ENCODE measurements around the gene KCNT1. TPM values are rescaled to one million over a fixed set of nuclear protein-coding genes. Genes with fewer than 3 reads are reported as not detected.

The KCNT1 gene
- total RNA-seq, 1 donor from 2014 or later: not detected

DNA sequence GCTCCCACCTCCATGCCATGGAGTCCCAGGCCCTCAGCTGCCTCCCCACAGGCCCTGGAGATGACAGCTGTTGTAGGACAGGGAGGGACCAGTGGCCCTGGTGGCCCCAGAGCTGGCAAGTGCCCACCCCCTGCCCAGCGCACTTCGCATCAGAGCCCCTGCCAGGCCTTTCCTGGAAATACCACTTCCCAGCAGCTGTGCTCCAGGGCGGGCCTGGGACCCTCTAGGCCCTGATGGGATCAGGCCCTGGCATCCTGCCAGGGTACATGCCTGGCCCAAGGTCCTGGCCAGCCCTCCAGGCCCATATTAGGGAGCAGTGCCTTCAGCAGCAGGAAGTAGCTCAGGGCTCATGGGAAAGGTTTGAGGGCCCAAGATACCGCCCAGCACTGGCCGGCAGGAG is 2.5 kb downstream of the KCNT1 start:
- Mint-ChIP-seq H3K9me3 (ENCODE audit: unreplicated experiment) (no peaks in the 10 kb centered on the region), H3K4me1 (ENCODE audit: unreplicated experiment) (no peaks in the 10 kb centered on the region), H3K36me3 (ENCODE audit: low read depth, unreplicated experiment) (no peaks in the 10 kb centered on the region), H3K27ac (ENCODE audit: unreplicated experiment) (no peak overlapping the region), H3K27me3 (ENCODE audit: unreplicated experiment) (peaks cover 11% of the 10 kb centered on the region), H3K4me3 (ENCODE audit: unreplicated experiment) (no peak overlapping the region)
- DNase-seq (ENCODE audit: low spot score): no peak
- TF ChIP-seq, protein P1, sequence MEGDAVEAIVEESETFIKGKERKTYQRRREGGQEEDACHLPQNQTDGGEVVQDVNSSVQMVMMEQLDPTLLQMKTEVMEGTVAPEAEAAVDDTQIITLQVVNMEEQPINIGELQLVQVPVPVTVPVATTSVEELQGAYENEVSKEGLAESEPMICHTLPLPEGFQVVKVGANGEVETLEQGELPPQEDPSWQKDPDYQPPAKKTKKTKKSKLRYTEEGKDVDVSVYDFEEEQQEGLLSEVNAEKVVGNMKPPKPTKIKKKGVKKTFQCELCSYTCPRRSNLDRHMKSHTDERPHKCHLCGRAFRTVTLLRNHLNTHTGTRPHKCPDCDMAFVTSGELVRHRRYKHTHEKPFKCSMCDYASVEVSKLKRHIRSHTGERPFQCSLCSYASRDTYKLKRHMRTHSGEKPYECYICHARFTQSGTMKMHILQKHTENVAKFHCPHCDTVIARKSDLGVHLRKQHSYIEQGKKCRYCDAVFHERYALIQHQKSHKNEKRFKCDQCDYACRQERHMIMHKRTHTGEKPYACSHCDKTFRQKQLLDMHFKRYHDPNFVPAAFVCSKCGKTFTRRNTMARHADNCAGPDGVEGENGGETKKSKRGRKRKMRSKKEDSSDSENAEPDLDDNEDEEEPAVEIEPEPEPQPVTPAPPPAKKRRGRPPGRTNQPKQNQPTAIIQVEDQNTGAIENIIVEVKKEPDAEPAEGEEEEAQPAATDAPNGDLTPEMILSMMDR (IDR thresholded peaks at IDR 0.05; ENCODE audit: unreplicated experiment): no peak

- Mint-ChIP-seq H3K4me3 (ENCODE audit: unreplicated experiment) (no peak overlapping the region), H3K36me3 (ENCODE audit: low read depth, unreplicated experiment) (no peaks in the 10 kb centered on the region), H3K4me1 (ENCODE audit: unreplicated experiment) (no peaks in the 10 kb centered on the region), H3K27ac (ENCODE audit: unreplicated experiment) (no peak overlapping the region), H3K27me3 (ENCODE audit: unreplicated experiment) (peaks cover 12% of the 10 kb centered on the region), H3K9me3 (ENCODE audit: unreplicated experiment) (no peaks in the 10 kb centered on the region)
- no peak for DNase-seq (ENCODE audit: low spot score)
- TF ChIP-seq, protein P1 (IDR thresholded peaks at IDR 0.05; ENCODE audit: unreplicated experiment): no peak
Observed at GRCh38 chr9:135705376-135705775, 3.4 kb downstream of the KCNT1 start.

GRCh38 chr9:135706288-135706687 is 4.3 kb downstream of the KCNT1 start:
- TF ChIP-seq, protein P1 (IDR thresholded peaks at IDR 0.05; ENCODE audit: unreplicated experiment): no peak
- no peak for DNase-seq (ENCODE audit: low spot score)
- Mint-ChIP-seq H3K4me3 (ENCODE audit: unreplicated experiment) (no peak overlapping the region), H3K36me3 (ENCODE audit: low read depth, unreplicated experiment) (no peaks in the 10 kb centered on the region), H3K27ac (ENCODE audit: unreplicated experiment) (no peak overlapping the region), H3K4me1 (ENCODE audit: unreplicated experiment) (no peaks in the 10 kb centered on the region), H3K9me3 (ENCODE audit: unreplicated experiment) (no peaks in the 10 kb centered on the region), H3K27me3 (ENCODE audit: unreplicated experiment) (peaks cover 12% of the 10 kb centered on the region)

GRCh38 chr9:135707252-135708138 is 5.5 kb downstream of the KCNT1 start:
- Mint-ChIP-seq H3K9me3 (ENCODE audit: unreplicated experiment) (no peaks in the 10 kb centered on the region), H3K4me1 (ENCODE audit: unreplicated experiment) (no peaks in the 10 kb centered on the region), H3K4me3 (ENCODE audit: unreplicated experiment) (no peak overlapping the region), H3K27ac (ENCODE audit: unreplicated experiment) (no peak overlapping the region), H3K36me3 (ENCODE audit: low read depth, unreplicated experiment) (no peaks in the 10 kb centered on the region), H3K27me3 (ENCODE audit: unreplicated experiment) (peaks cover 12% of the 10 kb centered on the region)
- TF ChIP-seq, protein P1 (IDR thresholded peaks at IDR 0.05; ENCODE audit: unreplicated experiment): no peak
- no peak for DNase-seq (ENCODE audit: low spot score)

DNA sequence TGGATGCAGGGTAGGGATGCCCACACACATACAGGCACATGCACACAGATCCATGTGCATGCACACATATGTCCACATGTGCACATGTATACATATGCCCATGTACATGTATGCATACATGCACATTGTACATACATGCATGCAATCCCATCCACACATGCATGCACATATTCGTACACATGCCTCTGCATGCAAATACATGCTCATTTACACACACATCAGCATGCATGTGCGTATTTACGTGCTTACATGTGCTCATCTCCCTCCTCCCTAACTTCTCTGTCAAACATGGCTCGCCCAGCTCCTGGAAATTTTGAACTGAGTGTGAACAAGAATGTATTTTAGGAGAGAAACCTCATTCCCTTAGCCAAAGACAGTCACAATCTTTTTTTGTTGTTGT is 6.2 kb downstream of the KCNT1 start:
- Mint-ChIP-seq H3K36me3 (ENCODE audit: low read depth, unreplicated experiment) (no peaks in the 10 kb centered on the region), H3K4me3 (ENCODE audit: unreplicated experiment) (no peak overlapping the region), H3K9me3 (ENCODE audit: unreplicated experiment) (no peaks in the 10 kb centered on the region), H3K27me3 (ENCODE audit: unreplicated experiment) (peaks cover 13% of the 10 kb centered on the region), H3K4me1 (ENCODE audit: unreplicated experiment) (no peaks in the 10 kb centered on the region), H3K27ac (ENCODE audit: unreplicated experiment) (no peak overlapping the region)
- no peak for DNase-seq (ENCODE audit: low spot score)
- TF ChIP-seq, protein P1 (IDR thresholded peaks at IDR 0.05; ENCODE audit: unreplicated experiment): no peak
